D341Med (cell line): Measurements from ENCODE around the gene RBM19.

ENCODE experiments used
- DNase-seq: peaks from one replicate; pipeline ENCODE4 v3.0.0; 2012; ENCODE audit warnings: low spot score

The RBM19 gene

GRCh38 chr12:113800201-113800600 lies 165.9 kb downstream of the RBM19 start:
- no peak for DNase-seq

- no peak for DNase-seq
Observed at GRCh38 chr12:113798552-113798951, 167.6 kb downstream of the RBM19 start.

GRCh38 chr12:113797535-113797868 lies 168.6 kb downstream of the RBM19 start:
- DNase-seq: no peak

GRCh38 chr12:113796852-113797534 lies 169.1 kb downstream of the RBM19 start:
- no peak for DNase-seq

- DNase-seq: no peak
Observed at GRCh38 chr12:113796066-113796827, 169.9 kb downstream of the RBM19 start.

- no peak for DNase-seq
Observed at GRCh38 chr12:113795445-113795844, 170.7 kb downstream of the RBM19 start.

- no peak for DNase-seq
Observed at GRCh38 chr12:113794774-113795173, 171.4 kb downstream of the RBM19 start.

- DNase-seq: no peak
Observed at GRCh38 chr12:113793250-113793649, 172.9 kb downstream of the RBM19 start.

- DNase-seq: no peak
Observed at GRCh38 chr12:113792450-113792849, 173.7 kb downstream of the RBM19 start.

GRCh38 chr12:113788020-113788856 lies 177.9 kb downstream of the RBM19 start:
- no peak for DNase-seq

- DNase-seq: no peak
Observed at GRCh38 chr12:113786107-113786506, 180.0 kb downstream of the RBM19 start.

- no peak for DNase-seq
Observed at GRCh38 chr12:113783811-113784210, 182.3 kb downstream of the RBM19 start.

- no peak for DNase-seq
Observed at GRCh38 chr12:113782873-113783272, 183.3 kb downstream of the RBM19 start.

- no peak for DNase-seq
Observed at GRCh38 chr12:113781415-113782198, 184.5 kb downstream of the RBM19 start.

- no peak for DNase-seq
Observed at GRCh38 chr12:113779774-113780173, 186.4 kb downstream of the RBM19 start.

- DNase-seq: no peak
Observed at GRCh38 chr12:113778432-113779132, 187.5 kb downstream of the RBM19 start.

GRCh38 chr12:113777751-113778150 lies 188.4 kb downstream of the RBM19 start:
- no peak for DNase-seq

- DNase-seq: no peak
Observed at GRCh38 chr12:113776536-113776935, 189.6 kb downstream of the RBM19 start.

- DNase-seq: no peak
Observed at GRCh38 chr12:113774526-113774925, 191.6 kb downstream of the RBM19 start.

GRCh38 chr12:113772505-113773030 lies 193.6 kb downstream of the RBM19 start:
- no peak for DNase-seq

- DNase-seq: no peak
Observed at GRCh38 chr12:113770389-113770865, 195.7 kb downstream of the RBM19 start.
